Neural cell (in vitro differentiated cells): ENCODE data around the gene ENPP1. TPM values are rescaled to one million over a fixed set of nuclear protein-coding genes. Genes with fewer than 3 reads are reported as not detected.

Experiments
- H2AFZ ChIP-seq: fragments of 200-600, 300-800 bp; sonication (generic), shearing (Covaris generic); 2 replicates; pipeline ENCODE4 v1.6.0; 2014; ENCODE audit warnings: low read depth, mild to moderate bottlenecking, antibody characterized with exemption, low read length, moderate library complexity
- H3F3A ChIP-seq: fragments of 200-600 bp; shearing (Covaris generic); 2 replicates; pipeline ENCODE4 v1.6.1; 2016; ENCODE audit warnings: mild to moderate bottlenecking, moderate library complexity, mixed read lengths, antibody characterized with exemption, low read length; ENCODE audit not compliant: insufficient read depth, poor library complexity, severe bottlenecking
- H3K27ac ChIP-seq: fragments of 200-600, 300-800 bp; sonication (generic), shearing (Covaris generic); 2 replicates; pipeline ENCODE4 v1.5.1; 2014; ENCODE audit warnings: mild to moderate bottlenecking, low read length, moderate library complexity
- H3K27me3 ChIP-seq: fragments of 300-800, 200-600 bp; sonication (generic), shearing (Covaris generic); 2 replicates; pipeline ENCODE4 v1.6.0; 2014; ENCODE audit warnings: mild to moderate bottlenecking, low read depth, low read length, moderate library complexity; ENCODE audit not compliant: insufficient read depth
- H3K36me3 ChIP-seq: fragments of 300-800, 200-600 bp; sonication (generic), shearing (Covaris generic); 2 replicates; pipeline ENCODE4 v1.5.1; 2014; ENCODE audit warnings: mild to moderate bottlenecking, antibody characterized with exemption, low read length, moderate library complexity; ENCODE audit not compliant: insufficient read depth
- H3K4me2 ChIP-seq: fragments of 300-800, 200-600 bp; sonication (generic), shearing (Covaris generic); 2 replicates; pipeline ENCODE4 v1.6.0; 2014; ENCODE audit warnings: mild to moderate bottlenecking, low read length
- H3K4me3 ChIP-seq: fragments of 300-800, 200-600 bp; sonication (generic), shearing (Covaris generic); 2 replicates; pipeline ENCODE4 v1.5.1; 2014; ENCODE audit warnings: mild to moderate bottlenecking, low read length, moderate library complexity
- H3K79me2 ChIP-seq: fragments of 200-600 bp; shearing (Covaris generic); replicated peaks from 2 replicates; pipeline ENCODE4 v1.6.0; 2014; ENCODE audit warnings: mild to moderate bottlenecking, low read length, moderate library complexity; ENCODE audit not compliant: insufficient read depth
- H3K9ac ChIP-seq: fragments of 300-800, 200-600 bp; sonication (generic), shearing (Covaris generic); 2 replicates; pipeline ENCODE4 v1.6.1; 2016; ENCODE audit warnings: mild to moderate bottlenecking, low read length, mixed read lengths
- H3K9me2 ChIP-seq: fragments of 200-600 bp; shearing (Covaris generic); 2 replicates; pipeline ENCODE4 v1.6.1; 2016; ENCODE audit warnings: mild to moderate bottlenecking, low read length, mixed read lengths; ENCODE audit not compliant: insufficient read depth
- H3K9me3 ChIP-seq: fragments of 200-600, 300-800 bp; sonication (generic), shearing (Covaris generic); 2 replicates; pipeline ENCODE4 v1.6.1; 2016; ENCODE audit warnings: mild to moderate bottlenecking, mixed run types, low read length, moderate library complexity, mixed read lengths
- H4K20me1 ChIP-seq: fragments of 200-600 bp; shearing (Covaris generic); 2 replicates; pipeline ENCODE4 v1.6.1; 2016; ENCODE audit warnings: mild to moderate bottlenecking, mixed run types; ENCODE audit not compliant: insufficient read depth
- EP300 ChIP-seq: fragments of 450-650 bp; conservative IDR thresholded peaks from 2 replicates; pipeline ENCODE4 v1.6.1; 2014; ENCODE audit warnings: antibody characterized with exemption, mild to moderate bottlenecking, moderate library complexity; ENCODE audit not compliant: poor library complexity, severe bottlenecking
- EZH2 ChIP-seq: fragments of 200-600, 300-800 bp; shearing (Covaris generic), sonication (generic); IDR thresholded peaks from 2 replicates; pipeline ENCODE4 v1.6.1; 2014; ENCODE audit warnings: antibody characterized with exemption, low read length, borderline replicate concordance, mild to moderate bottlenecking; ENCODE audit not compliant: insufficient read depth, poor library complexity, severe bottlenecking
- MXI1 ChIP-seq: fragments of 450-650 bp; conservative IDR thresholded peaks from 2 replicates; pipeline ENCODE4 v1.6.1; 2014; ENCODE audit warnings: antibody characterized with exemption, mild to moderate bottlenecking; ENCODE audit not compliant: poor library complexity, severe bottlenecking
- POLR2AphosphoS5 ChIP-seq: IDR thresholded peaks from 2 replicates; pipeline ENCODE4 v1.6.1; 2012
- RAD21 ChIP-seq: fragments of 450-650 bp; conservative IDR thresholded peaks from 2 replicates; pipeline ENCODE4 v1.6.1; 2014; ENCODE audit warnings: antibody characterized with exemption, mild to moderate bottlenecking, moderate library complexity
- SMC3 ChIP-seq: fragments of 450-650 bp; conservative IDR thresholded peaks from 2 replicates; pipeline ENCODE4 v1.6.1; 2014; ENCODE audit warnings: antibody characterized with exemption, mild to moderate bottlenecking, moderate library complexity; ENCODE audit not compliant: poor library complexity
- TAF1 ChIP-seq: IDR thresholded peaks from 2 replicates; pipeline ENCODE4 v1.6.1; 2012; ENCODE audit warnings: low read depth
- polyA plus RNA-seq: library from polyadenylated mRNA; depleted of rRNA; stranded (reverse); fragments of >200 nt; gene quantifications from 2 replicates; pipeline ENCODE4 v1.2.3, GENCODE V29; 2014
- TF ChIP-seq, protein P1 (sequence below): IDR thresholded peaks from 2 replicates; pipeline ENCODE4 v1.6.1; 2012; ENCODE audit warnings: borderline replicate concordance
- TF ChIP-seq, protein P2 (sequence below): fragments of 450-650 bp; IDR thresholded peaks from 2 replicates; pipeline ENCODE4 v1.5.1; 2014; ENCODE audit warnings: antibody characterized with exemption, mild to moderate bottlenecking, moderate library complexity; ENCODE audit not compliant: poor library complexity, severe bottlenecking

The ENPP1 gene
- polyA plus RNA-seq, 1 donor from 2014 or later = not detected

DNA sequence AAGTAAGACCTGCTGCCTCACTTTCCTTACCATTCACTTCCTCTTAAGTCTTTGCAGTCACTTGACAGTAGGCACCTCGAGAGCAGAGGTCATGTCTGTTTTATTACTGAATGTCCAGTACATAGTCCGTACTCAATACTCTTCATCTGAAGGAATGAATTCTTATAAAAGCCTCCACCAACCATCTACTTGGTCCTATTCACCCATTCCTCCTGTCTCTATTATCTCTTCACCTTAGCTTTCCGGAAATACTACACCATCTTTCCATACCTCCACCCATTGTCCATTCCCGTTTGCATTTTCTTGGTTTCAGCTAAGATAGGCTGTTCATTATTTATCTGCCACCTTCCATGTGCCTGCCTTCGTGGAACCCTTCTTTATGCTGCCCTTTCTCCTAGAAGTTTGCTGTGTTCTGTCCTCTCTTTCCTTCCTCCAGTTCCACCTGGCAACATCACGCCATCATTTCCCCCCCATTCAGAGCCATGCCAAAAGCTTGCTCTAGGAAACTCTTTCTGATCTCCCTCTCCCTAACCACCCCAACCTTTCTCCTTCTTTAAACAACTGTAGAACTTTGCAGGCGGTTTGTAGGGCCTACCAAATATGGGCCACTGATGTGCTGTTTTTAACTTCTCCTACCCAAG is 38.3 kb downstream of the ENPP1 start:
- H3K36me3 ChIP-seq = no peaks in the 10 kb centered on the region
- H4K20me1 ChIP-seq = no peaks in the 10 kb centered on the region

DNA sequence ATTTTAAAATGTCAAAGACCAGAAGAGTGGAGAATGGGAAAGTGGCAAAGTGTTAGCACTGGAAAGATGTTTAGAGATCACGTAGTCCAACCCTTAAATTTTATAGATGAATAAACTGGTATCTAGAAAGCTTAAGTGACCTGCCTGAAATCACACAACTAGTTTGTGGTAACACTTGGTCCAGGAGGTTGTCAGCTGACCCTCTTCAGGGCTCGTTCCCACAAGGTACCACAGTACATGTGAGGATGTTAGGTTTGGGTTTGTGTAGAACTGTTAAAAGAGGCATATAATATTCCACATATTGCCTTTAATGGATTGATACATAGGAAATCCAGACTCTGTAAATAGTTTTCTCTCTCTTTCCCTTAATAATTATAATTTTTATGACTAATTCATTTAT is 39.1 kb downstream of the ENPP1 start:
- no peaks in the 10 kb centered on the region for H3K9me2 ChIP-seq
- no peaks in the 10 kb centered on the region for H4K20me1 ChIP-seq
- H3K9ac ChIP-seq = no peak overlapping the region
- TF ChIP-seq POLR2AphosphoS5 = no peak
- TF ChIP-seq EP300 = no peak
- TF ChIP-seq, protein P1, sequence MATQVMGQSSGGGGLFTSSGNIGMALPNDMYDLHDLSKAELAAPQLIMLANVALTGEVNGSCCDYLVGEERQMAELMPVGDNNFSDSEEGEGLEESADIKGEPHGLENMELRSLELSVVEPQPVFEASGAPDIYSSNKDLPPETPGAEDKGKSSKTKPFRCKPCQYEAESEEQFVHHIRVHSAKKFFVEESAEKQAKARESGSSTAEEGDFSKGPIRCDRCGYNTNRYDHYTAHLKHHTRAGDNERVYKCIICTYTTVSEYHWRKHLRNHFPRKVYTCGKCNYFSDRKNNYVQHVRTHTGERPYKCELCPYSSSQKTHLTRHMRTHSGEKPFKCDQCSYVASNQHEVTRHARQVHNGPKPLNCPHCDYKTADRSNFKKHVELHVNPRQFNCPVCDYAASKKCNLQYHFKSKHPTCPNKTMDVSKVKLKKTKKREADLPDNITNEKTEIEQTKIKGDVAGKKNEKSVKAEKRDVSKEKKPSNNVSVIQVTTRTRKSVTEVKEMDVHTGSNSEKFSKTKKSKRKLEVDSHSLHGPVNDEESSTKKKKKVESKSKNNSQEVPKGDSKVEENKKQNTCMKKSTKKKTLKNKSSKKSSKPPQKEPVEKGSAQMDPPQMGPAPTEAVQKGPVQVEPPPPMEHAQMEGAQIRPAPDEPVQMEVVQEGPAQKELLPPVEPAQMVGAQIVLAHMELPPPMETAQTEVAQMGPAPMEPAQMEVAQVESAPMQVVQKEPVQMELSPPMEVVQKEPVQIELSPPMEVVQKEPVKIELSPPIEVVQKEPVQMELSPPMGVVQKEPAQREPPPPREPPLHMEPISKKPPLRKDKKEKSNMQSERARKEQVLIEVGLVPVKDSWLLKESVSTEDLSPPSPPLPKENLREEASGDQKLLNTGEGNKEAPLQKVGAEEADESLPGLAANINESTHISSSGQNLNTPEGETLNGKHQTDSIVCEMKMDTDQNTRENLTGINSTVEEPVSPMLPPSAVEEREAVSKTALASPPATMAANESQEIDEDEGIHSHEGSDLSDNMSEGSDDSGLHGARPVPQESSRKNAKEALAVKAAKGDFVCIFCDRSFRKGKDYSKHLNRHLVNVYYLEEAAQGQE = no peak
- no peak for TF ChIP-seq RAD21
- TF ChIP-seq MXI1 = no peak
- TF ChIP-seq, protein P2, sequence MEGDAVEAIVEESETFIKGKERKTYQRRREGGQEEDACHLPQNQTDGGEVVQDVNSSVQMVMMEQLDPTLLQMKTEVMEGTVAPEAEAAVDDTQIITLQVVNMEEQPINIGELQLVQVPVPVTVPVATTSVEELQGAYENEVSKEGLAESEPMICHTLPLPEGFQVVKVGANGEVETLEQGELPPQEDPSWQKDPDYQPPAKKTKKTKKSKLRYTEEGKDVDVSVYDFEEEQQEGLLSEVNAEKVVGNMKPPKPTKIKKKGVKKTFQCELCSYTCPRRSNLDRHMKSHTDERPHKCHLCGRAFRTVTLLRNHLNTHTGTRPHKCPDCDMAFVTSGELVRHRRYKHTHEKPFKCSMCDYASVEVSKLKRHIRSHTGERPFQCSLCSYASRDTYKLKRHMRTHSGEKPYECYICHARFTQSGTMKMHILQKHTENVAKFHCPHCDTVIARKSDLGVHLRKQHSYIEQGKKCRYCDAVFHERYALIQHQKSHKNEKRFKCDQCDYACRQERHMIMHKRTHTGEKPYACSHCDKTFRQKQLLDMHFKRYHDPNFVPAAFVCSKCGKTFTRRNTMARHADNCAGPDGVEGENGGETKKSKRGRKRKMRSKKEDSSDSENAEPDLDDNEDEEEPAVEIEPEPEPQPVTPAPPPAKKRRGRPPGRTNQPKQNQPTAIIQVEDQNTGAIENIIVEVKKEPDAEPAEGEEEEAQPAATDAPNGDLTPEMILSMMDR = no peak
- no peak for TF ChIP-seq EZH2
- no peak for TF ChIP-seq SMC3
- no peak for TF ChIP-seq TAF1
- H3K4me2 ChIP-seq = no peak overlapping the region
- H3K27me3 ChIP-seq = no peaks in the 10 kb centered on the region
- no peak overlapping the region for H2AFZ ChIP-seq
- no peak overlapping the region for H3K27ac ChIP-seq
- H3K9me3 ChIP-seq = no peaks in the 10 kb centered on the region
- H3K79me2 ChIP-seq = no peaks in the 10 kb centered on the region
- H3K4me3 ChIP-seq = no peak overlapping the region
- H3K36me3 ChIP-seq = no peaks in the 10 kb centered on the region
- no peaks in the 10 kb centered on the region for H3F3A ChIP-seq

More for the DNA sequence above, 38.3 kb downstream of the ENPP1 start:
- no peak overlapping the region for H3K27ac ChIP-seq
- H2AFZ ChIP-seq = no peak overlapping the region
- no peaks in the 10 kb centered on the region for H3K9me3 ChIP-seq
- no peak overlapping the region for H3K9ac ChIP-seq
- H3K4me3 ChIP-seq = no peak overlapping the region
- H3K4me2 ChIP-seq = no peak overlapping the region
- H3K79me2 ChIP-seq = no peaks in the 10 kb centered on the region
- TF ChIP-seq TAF1 = no peak
- no peak for TF ChIP-seq EZH2
- TF ChIP-seq, protein P2 = no peak
- TF ChIP-seq EP300 = no peak
- TF ChIP-seq, protein P1 = no peak
- H3F3A ChIP-seq = no peaks in the 10 kb centered on the region
- H3K9me2 ChIP-seq = no peaks in the 10 kb centered on the region
- H3K27me3 ChIP-seq = no peaks in the 10 kb centered on the region
